AG10803 (cell line): ENCODE results near the gene EXOC1.
A peak's percentile ranks its signal among the peaks of the same experiment; 100 is the strongest.
"Not testable (repeated sequence)": the region's sequence is repeated elsewhere in the genome, so short reads cannot be mapped to it uniquely, and the experiment has no call there.

ENCODE experiments used
- DNase-seq: peaks from one replicate; pipeline ENCODE4 v3.0.0; 2010; ENCODE audit warnings: low read depth
- H3K4me3 ChIP-seq: 2 replicates; pipeline ENCODE4 v1.5.1; 2011; ENCODE audit warnings: mild to moderate bottlenecking, low read length, control low read depth
- TF ChIP-seq, protein P1 (sequence below): conservative IDR thresholded peaks from 2 replicates; pipeline ENCODE4 v1.5.1; 2011; ENCODE audit warnings: mild to moderate bottlenecking, low read length, control low read depth, inconsistent platforms

The EXOC1 gene

DNA sequence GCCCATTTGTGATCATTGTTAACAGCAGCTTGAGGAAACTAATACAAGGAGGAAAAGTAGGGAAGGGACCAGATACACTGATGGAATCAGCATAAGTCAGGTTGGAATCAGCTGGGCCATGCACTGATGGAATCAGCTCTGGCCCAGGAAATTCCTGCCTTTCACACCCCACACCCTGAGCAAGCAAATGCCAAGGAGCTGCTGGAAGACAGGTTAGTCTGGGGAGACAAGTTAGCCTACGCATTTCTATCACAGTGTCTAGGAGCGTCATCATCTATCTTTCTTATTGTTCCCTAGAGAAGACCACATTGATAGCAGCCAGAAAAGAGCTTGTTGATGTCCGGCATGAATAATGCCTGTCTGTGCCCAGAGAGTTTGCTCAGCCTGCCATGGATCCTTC is 79.1 kb downstream of the EXOC1 start:
- H3K4me3 ChIP-seq: no peak overlapping the region
- DNase-seq: no peak
- TF ChIP-seq, protein P1, sequence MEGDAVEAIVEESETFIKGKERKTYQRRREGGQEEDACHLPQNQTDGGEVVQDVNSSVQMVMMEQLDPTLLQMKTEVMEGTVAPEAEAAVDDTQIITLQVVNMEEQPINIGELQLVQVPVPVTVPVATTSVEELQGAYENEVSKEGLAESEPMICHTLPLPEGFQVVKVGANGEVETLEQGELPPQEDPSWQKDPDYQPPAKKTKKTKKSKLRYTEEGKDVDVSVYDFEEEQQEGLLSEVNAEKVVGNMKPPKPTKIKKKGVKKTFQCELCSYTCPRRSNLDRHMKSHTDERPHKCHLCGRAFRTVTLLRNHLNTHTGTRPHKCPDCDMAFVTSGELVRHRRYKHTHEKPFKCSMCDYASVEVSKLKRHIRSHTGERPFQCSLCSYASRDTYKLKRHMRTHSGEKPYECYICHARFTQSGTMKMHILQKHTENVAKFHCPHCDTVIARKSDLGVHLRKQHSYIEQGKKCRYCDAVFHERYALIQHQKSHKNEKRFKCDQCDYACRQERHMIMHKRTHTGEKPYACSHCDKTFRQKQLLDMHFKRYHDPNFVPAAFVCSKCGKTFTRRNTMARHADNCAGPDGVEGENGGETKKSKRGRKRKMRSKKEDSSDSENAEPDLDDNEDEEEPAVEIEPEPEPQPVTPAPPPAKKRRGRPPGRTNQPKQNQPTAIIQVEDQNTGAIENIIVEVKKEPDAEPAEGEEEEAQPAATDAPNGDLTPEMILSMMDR: no peak

DNA sequence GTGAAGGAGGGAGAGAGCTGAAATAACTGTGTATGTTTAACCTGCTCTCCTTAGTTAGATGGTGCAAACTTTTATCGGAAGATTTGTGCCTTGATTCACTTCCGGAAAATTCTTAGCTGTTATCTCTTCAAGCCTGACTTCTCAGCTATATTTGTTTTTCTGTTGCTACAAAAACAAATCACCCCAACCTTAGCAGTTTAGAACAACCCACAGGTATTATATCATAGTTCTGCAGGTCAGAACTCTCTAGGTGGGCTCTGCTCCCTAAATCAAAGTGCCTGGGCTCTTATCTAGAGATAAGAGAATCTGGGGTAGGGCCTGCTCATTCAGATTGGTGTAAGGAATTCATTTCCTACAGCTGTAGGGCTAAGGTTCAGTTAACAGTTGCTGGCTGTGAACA is 80.2 kb downstream of the EXOC1 start:
- TF ChIP-seq, protein P1: no peak
- DNase-seq: no peak
- H3K4me3 ChIP-seq: no peak overlapping the region

DNA sequence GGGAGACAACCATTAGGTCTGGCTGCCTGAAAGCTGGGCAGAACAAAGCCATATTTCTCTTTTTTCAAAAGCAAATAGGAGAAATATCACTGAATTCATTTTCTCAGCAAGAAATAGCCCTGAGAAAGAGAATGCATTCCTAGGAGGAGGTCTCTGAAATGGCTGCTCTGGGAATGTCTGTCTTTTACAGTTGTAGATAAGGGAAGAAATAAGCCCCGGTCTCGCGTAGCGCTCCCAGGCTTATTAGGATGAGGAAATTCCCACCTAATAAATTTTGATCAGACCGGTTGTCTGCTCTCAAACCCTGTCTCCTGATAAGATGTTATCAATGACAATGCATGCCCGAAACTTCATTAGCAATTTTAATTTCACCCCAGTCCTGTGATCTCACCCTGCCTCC is 82.5 kb downstream of the EXOC1 start:
- DNase-seq, H3K4me3 ChIP-seq: not testable (repeated sequence)

DNA sequence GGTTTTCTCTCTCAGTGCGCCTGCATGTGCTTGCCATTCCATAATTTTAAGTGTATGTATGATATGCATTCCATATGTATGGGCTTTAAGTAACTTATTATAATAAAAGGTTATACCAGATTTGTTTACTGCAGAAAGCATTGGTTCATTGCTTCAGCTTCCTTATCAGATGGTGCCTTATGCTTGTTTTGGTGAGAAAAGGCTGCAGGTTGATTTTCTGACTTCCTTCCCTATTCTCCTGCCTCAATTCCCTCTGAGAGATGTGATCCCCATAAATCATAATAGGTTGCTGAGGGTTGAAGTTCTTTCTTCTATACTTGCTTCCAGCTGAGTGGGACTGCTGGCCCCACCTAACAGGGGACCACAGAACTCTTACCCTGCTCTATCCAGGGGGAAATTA is 85.0 kb downstream of the EXOC1 start:
- TF ChIP-seq, protein P1: no peak
- H3K4me3 ChIP-seq: no peak overlapping the region

DNA sequence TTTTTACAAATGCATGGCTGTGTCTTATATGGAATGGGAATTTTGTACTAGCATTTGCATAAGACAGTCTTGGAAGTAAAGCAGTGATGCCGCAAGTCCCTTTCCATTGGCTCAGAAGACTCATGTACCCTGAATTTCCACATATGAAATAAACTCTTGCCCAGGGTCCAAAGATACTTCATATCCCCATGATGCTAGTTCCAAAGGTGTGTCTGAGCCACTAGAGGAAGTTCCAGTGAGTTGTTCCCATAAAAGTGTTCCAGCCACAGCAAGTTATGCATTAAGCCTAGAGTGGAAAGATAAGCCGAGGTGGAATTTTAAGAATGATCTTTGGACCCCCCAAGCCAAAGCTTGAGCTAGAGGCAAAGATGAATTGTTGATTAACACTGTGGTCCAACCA is 86.0 kb downstream of the EXOC1 start:
- no peak for DNase-seq
- TF ChIP-seq, protein P1: no peak
- no peak overlapping the region for H3K4me3 ChIP-seq

More for the DNA sequence above, 85.0 kb downstream of the EXOC1 start:
- no peak for DNase-seq

DNA sequence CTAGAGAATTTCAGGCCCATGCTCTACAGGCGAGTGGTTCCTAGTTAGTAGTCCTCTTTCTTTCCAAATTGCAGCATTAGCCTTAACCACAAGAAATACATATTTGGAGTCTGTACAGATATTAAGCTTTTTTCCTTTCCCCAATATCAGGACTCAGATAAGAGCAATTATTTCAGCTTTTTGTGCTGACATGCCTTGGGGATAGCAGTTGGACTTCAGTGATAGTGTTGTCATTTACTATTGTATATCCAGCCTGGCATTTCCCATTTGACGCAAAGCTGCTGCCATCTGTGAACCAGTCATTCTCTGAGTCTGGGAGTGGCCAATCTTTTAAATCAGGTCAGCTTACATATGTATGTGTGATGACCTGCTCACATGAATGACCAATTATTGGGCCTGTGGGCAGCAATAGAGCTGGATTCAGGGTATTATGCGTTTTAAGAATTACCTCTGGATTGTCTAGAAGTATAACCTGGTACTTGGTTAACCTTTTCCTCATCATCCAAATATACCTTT is 88.5 kb downstream of the EXOC1 start:
- no peak overlapping the region for H3K4me3 ChIP-seq
- no peak for DNase-seq
- TF ChIP-seq, protein P1: no peak

DNA sequence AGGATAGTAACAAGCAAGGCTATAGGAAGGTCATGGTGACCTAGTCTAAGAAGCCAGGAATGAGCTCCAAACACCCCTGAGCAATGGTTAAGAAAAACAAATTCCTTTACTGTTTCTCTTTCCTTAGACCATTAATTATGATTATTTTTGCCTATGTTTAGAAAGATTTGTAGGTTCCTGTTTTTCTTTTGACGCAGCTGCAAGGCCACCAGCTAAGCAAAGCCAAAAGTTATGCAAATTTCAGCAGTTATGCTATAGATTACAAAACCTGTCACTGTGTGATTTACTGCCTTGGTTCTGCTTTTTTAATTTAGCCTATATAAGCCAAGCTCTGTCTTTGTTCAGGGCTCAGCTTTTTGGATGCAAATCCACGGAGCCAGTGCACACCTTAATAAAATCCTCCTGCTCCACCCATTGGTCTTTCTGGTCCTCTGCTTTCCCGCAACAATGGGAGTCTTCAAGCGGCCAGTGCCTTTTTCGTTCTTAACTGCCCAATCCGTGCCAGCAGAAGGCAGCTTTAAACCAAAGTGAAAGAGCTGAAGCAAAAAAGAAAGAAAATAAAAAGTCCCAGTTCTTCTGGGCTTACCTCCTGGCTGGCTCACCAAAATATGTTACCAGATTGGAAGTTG is 93.9 kb downstream of the EXOC1 start:
- TF ChIP-seq, protein P1: no peak
- no peak for DNase-seq
- H3K4me3 ChIP-seq: peak overlapping the region; percentile 58
